ENCODE results near the gene ZNF215. TPM values are rescaled to one million over a fixed set of nuclear protein-coding genes. Genes with fewer than 3 reads are reported as not detected.

The ZNF215 gene
- total RNA-seq, 3 donors from 2014 or later = 3.0 to 7.5 (median 5.1) TPM

DNA sequence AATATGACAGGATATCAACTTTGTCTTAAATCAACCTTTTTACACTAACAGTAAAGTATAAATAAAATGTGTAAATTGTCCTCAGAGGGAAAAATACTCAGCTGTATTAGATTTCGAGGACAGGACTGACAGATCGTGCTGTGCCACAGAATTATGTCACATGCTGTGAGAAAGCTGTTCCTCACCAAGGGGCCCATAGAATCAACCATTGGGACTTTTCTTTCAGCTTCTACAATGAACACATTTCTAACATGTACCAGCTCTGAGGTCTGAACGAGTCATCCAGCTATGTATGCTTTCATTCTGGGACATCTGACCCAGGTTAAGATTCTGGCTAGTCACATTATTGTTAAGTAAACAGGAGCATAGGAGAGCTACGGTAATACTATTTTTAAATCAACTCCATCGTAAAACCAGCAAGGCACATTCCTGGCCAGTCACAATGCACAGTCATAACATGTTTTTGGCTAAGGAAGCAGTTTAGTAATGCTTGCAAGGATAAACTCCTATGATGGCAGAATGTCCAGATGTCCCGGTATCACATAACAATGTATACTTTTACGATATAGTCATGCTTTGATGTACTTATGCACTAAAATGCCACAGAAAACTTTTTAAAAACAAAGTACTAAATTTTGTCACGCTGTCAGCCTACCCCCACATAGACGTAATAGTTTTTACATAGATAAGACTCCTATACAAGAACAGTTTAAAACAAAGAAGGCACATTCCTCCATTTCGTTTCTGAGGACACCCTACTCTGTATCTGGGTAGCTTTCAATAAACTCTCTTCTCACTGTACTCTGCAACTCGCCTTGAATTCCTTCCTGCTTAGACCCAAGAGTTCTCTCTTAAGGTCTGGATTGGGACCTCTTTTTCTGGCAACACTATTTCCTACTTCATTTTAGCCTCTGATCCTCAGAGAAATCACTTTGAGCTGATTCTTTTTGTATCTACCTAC lies 66.5 kb downstream of the ZNF215 start:
- no peaks in the 10 kb centered on the region for H3K9me3 ChIP-seq
- TF ChIP-seq, protein P1, sequence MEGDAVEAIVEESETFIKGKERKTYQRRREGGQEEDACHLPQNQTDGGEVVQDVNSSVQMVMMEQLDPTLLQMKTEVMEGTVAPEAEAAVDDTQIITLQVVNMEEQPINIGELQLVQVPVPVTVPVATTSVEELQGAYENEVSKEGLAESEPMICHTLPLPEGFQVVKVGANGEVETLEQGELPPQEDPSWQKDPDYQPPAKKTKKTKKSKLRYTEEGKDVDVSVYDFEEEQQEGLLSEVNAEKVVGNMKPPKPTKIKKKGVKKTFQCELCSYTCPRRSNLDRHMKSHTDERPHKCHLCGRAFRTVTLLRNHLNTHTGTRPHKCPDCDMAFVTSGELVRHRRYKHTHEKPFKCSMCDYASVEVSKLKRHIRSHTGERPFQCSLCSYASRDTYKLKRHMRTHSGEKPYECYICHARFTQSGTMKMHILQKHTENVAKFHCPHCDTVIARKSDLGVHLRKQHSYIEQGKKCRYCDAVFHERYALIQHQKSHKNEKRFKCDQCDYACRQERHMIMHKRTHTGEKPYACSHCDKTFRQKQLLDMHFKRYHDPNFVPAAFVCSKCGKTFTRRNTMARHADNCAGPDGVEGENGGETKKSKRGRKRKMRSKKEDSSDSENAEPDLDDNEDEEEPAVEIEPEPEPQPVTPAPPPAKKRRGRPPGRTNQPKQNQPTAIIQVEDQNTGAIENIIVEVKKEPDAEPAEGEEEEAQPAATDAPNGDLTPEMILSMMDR (IDR thresholded peaks at IDR 0.05) = no peak
- intact Hi-C loops (cut with DNase I, micrococcal nuclease) = no loop called here
- H3K4me1 ChIP-seq (ENCODE audit: low read depth) = no peaks in the 10 kb centered on the region
- ATAC-seq = no peak
- no peak for DNase-seq
- H3K4me3 ChIP-seq = no peak overlapping the region
- no peaks in the 10 kb centered on the region for H3K36me3 ChIP-seq (ENCODE audit: low read depth)

DNA sequence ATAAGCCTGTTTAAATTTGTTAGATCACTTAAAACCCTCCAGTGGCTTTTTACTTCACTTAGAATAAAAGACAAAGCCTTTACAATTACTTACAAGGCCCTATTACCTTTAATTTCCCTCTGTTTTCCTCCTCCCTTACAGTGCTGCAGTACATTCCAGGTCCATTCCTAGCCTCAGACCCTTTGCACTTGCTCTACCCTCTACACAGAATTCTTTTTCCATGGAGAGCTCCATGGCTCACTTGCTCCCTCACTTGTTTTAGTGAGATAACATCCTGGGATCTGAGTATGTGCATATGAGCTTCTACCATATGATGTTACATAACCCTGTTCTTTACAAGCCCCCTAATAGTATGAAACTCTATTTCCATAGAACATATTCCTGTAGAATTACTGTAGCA lies 69.5 kb downstream of the ZNF215 start:
- Histone ChIP-seq H3K9me3 (no peaks in the 10 kb centered on the region), H3K36me3 (ENCODE audit: low read depth) (no peaks in the 10 kb centered on the region), H3K4me1 (ENCODE audit: low read depth) (no peaks in the 10 kb centered on the region), H3K4me3 (no peak overlapping the region)
- intact Hi-C loops (cut with DNase I, micrococcal nuclease) = no loop called here
- TF ChIP-seq, protein P1 (IDR thresholded peaks at IDR 0.05) = no peak
- DNase-seq = no peak
- ATAC-seq = no peak

DNA sequence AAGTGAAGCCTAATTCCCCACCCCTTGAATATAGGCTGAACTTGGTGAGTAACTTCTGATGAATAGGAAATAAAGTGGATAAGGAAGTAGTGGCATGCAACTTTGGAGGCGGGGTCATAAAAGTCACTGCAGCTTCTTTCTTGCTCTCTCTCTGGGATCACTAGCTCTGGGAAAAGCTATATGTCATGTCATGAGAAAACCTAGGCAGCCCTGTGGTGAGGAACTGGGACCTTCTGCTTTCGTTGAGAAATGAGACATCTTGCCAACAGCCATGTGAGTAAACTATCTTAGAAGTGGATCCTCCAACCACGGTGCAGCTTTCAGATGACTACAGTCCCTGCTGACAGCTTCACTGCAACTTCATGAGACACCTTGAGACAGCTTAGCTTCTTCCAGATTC lies 78.3 kb downstream of the ZNF215 start:
- ATAC-seq (peak; percentile 63), DNase-seq (peak in 1 of 3 donors; percentile 45)
- TF ChIP-seq, protein P1 (IDR thresholded peaks at IDR 0.05) = no peak
- Histone ChIP-seq H3K9me3 (no peaks in the 10 kb centered on the region), H3K4me1 (ENCODE audit: low read depth) (no peaks in the 10 kb centered on the region), H3K36me3 (ENCODE audit: low read depth) (no peaks in the 10 kb centered on the region), H3K4me3 (no peak overlapping the region)
- intact Hi-C loops (cut with DNase I, micrococcal nuclease) = no loop called here

Other genes with a start within 250 kb of the ZNF215 start
- 10 to 100 TPM; 21.2 to 29.7 (median 29.6) TPM for gene MRPL17, start 243.1 kb upstream of the ZNF215 start, total RNA-seq
- under 1 TPM; 0.14 to 0.49 (median 0.28) TPM for gene OR2AG2, start 154.4 kb upstream of the ZNF215 start, total RNA-seq
- not detected for gene OR2AG1, start 143.4 kb upstream of the ZNF215 start, total RNA-seq
- under 1 TPM; 0.28 to 0.69 (median 0.29) TPM for gene OR6A2, start 126.7 kb upstream of the ZNF215 start, total RNA-seq
- gene OR10A5, start 80.7 kb upstream of the ZNF215 start, total RNA-seq = not detected
- gene OR10A2, start 63.4 kb upstream of the ZNF215 start, total RNA-seq = under 1 TPM in 1 of 3 donors, not detected in 2; 0.06 TPM
- not detected for gene OR10A4, start 49.8 kb upstream of the ZNF215 start, total RNA-seq
- gene OR2D2, start 33.9 kb upstream of the ZNF215 start, total RNA-seq = 1 to 10 TPM in 1 of 3 donors, under 1 TPM in 2; 0.28 to 2.1 (median 0.53) TPM
- not detected for gene OR2D3, start 5.4 kb upstream of the ZNF215 start, total RNA-seq
- gene ZNF214, start 93.9 kb downstream of the ZNF215 start, total RNA-seq = 1 to 10 TPM; 1.8 to 4.0 (median 3.4) TPM
- gene NLRP14, start 94.1 kb downstream of the ZNF215 start, total RNA-seq = under 1 TPM; 0.17 to 0.25 (median 0.24) TPM
- gene RBMXL2, start 162.6 kb downstream of the ZNF215 start, total RNA-seq = under 1 TPM in 1 of 3 donors, not detected in 2; 0.20 TPM